Activated CD4-positive, CD25-positive, alpha-beta regulatory T cell treated with anti-CD3 and anti-CD28 coated beads, Interleukin-2, amount 50 U/mL, for 16 hours (primary cell): Measurements from ENCODE around the gene CBLB.

ENCODE experiments used
- DNase-seq: peaks from one replicate; pipeline ENCODE4 v3.0.0-alpha.2; 2020; ENCODE audit warnings: low read depth, low spot score

CBLB gene

DNA sequence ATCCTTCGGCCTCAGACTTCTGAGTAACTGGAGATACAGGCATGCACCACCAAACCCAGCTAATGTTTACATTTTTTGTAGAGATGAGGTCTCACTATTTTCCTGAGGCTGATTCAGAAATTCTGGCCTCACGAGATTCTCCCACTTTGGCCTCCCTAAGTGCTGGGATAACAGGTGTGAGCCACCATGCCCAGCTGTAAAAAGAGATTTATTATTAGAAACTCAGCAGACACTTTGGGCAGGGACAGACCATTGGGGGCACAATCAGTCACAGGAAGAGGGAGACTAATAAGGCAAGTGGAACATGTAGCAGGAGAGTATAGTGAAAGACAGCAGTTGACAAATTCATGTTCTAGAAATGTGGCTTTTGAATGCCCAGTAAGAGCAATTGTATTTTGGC lies 249.2 kb downstream of the CBLB start:
- no peak for DNase-seq

DNA sequence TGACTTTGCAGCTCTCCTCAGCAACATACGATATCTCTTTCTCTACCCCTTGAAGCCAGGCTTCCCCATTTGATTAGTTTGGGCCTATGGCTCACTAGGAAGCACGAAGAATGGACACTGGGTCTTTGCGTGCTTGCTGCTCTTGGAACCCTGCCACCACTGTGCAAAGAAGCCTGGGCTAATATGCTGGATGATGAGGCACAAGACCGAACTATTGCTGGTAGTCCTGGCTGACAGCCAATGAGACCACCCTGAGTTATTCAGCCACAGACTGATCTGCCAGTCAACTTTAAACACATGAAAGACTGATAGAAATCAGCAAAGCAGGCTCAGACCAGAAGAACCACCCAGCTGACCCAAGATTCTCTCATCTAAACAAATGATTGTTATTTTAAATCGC lies 250.3 kb downstream of the CBLB start:
- no peak for DNase-seq

DNA sequence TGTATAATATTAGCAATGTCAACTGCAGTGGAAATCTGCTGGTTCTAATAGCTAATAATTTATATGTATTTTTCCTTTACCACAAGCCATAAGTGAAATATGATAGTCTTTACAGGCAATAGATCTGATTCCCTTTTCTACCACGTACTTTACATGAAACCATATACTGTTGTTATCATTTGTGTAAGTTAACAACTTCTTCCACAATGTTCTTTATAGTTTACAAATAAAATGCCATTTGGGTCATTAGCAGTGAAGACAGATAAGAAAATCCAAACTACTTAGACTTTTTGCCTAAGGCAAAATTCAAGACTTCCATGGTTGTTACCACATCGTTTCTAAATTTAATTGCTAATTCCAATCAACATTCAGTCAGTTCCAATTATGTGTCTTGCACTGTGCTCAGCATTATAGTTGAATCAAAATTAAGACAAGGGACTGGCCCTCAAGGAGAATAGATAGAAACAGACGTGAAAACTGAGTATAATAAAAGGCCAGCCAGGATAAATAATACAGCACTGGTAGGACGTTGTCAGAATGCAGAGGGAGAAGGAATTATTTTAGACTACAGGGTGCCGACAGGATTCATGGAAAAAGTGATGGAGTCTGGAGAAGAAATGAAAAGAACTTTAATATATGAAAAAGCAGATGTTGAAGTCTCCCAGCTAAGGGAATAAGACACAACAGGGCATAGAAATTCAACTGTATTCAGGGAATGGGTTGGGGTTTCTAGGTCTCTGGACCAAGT lies 252.3 kb downstream of the CBLB start:
- no peak for DNase-seq

DNA sequence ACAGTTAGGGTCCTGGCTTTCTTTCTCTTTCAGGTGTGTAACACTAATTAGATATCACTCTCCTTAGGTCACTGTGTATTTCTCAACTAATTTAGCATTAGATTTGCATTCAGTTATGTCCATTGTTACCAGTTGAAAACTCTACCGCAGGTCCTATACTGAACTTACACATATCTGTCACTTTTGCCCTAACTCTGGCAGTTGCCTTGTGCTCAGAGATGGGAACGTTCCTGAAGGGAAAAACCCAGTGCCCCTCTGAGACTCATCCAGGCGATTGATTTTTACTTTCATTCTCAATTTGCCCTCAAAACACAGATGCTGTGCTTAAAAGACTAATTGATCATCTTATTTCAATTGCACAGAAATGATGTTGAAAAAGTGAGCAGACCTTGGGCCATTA lies 253.0 kb downstream of the CBLB start:
- DNase-seq = no peak

DNA sequence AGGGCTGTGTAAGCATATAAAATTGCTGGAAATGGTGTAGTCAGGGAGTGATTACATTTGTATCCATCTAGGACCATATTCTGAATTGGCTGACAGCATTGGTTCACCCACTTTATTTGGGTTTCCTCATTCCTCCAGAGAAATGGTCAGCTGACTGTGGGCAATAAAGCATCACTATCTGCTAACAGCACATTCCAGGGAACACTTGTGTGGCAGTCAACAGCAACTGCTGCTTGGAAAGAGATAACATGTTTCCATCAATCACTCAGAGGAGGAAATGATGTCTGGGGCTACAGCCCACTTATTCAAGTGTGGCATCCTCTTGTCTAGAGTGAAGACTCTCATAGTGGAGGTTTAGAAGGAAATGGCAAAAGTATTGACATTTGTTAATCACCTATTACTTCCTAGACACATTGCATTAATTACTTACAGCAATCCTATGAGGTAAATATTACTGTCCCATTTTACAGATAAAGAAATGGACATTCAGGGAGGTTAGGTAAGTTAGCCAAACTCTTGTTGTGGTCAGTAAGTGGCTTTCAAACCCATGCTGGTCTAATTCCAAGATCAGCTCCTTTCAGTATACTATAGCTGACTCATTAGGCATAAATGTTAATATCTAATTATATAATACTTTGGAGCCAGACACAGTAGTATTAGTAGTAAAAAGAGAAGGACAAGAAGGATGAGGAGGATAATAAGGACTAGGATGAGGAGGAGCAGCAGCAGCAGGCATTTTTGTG lies 254.4 kb downstream of the CBLB start:
- DNase-seq = no peak

DNA sequence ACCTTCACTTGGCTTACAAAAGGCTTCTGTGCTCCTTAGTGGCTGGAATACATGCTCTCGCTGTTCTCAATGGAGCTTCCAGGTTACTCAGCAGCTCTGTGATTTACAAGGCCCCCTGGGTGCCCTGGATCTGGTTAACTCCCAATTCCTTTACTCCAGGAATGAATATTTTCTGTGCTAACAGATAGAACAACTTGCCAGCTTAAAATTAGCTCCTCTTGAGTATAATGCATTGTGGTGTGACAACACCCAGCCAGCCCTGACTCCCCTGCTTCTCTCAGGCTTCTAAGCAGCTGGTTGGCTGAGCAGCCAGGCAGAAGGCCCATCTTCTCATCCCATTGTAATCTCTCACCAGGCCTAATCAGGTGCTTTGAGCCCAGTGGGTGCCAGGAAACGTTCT lies 255.7 kb downstream of the CBLB start:
- DNase-seq = no peak

DNA sequence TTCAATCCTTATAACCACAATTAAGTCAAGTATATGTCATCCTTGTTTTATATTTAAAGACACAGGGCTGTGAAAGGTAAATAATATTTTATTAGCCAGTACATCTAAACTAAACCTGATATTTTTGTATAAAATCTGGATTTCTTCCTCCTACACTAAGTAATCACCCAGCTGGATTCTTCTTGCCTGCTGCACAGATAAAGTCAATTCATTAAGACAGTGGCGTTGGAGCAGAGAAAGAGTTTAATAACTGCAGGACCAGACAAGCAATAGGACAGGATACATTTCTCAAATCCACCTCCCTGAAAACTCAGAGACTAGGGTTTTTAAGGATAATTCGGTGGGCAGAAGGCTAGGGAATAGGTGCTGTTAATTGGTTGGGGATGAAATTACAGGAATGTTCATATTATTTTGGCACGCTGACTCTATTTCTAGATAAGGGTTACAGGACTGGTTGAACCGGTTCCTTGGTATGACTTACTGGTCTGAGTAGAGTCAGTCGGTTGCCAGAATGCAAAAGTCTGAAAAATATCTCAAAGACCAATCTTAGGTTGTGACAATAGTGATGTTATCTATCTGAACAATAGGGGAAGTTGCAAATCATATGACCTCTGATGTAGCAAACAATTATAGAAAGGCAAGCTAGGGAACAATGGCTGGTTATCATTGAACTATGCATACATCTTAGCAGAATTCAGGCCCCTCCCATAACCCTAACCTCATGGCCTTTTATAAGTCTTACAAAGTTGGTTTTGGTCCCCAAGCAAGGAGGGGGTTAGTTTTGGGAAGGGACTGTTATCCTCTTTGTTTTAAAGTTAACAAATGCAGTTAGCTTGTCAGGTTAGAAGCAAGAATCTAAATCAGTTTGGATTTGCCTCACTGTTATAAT lies 257.3 kb downstream of the CBLB start:
- no peak for DNase-seq

DNA sequence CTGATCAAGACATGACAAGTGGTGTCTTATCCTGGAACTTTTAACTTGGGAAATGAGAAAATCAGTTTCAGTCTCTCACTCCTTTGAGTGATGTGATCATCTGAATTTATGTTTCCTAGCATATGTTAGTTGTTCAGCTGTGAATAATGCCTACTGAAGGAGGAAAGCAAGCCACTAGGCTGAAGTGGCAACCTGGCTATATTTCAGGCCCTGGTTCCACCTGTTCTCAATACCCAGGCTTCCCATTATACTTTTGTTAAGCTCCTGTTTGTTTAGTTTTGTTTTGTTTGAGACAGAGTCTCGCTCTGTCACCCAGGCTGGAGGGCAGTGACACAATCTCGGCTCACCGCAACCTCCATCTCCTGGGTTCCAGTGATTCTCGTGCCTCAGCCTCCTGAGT lies 258.3 kb downstream of the CBLB start:
- no peak for DNase-seq

DNA sequence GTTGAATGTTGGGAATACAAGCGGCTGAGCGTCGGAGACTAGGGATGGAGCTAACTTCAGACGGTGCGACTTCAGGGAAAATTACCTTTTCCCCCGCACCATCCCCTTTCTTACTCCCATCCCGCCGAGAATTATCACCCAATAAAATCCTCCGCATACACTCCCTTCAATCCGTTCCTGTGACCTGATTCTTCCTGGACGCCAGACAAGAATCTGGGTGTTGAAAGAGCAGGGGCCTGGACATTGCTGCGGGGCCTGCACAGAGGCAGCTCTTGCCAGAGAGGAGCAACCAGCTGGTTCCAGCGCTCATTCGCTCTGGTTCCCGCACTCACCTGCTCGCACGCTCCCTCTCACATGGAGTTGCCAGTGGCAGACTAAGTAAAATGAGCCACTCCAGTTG lies 260.2 kb downstream of the CBLB start:
- no peak for DNase-seq

- DNase-seq = no peak
Measured at GRCh38 chr3:105606016-105606415, 262.8 kb downstream of the CBLB start.
